HG03064 (cell line): Measurements from ENCODE around the gene CLP1.

Source experiments
- ATAC-seq: cut with Tn5 transposase; IDR thresholded peaks from one replicate; pipeline ENCODE4 v1.9.1; 2021; ENCODE audit warnings: low read depth; ENCODE audit not compliant: unreplicated experiment

The CLP1 gene

DNA sequence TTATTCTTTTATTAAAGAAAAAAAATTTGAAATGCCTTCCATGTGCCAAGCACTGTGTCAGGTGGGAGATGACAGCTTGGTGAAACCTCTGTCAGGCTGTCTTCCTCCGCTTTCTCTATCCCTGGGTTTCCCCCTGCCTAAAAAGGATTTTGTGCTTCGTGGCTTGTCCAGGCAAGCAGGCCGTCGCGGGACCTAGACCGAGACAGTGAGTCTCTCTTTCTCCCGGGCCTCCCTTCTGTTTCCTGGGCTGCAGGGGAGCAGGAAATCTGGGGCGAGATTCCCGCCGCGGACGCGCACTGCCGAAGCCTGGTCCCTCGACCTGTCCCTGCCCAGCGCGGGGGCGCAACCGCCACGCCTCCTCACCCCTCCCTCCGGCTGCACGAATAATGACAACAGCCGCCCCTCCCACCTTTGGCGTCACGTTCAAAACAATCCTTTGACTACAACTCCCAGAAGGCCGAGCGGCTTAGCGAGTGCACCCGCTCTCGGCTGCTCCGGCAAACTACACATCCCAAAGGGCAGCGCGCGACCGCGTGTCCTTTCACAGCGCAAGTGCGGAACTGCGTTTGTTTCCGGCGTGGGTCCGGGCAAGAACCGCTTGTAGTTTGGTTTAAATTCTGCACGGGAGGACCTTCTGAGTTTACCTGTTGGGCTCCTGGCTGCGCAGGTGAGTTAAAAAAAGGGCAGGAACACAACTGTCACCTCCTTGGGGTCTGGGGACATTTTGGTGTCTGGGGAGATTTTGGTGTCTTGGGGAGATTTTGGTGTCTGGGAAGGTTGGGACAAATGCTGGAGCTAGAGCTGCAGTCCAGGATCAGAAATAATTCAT, at the start of gene CLP1:
Gene CLP1 (plus strand): TSS at position 569 of the 829 bp plus-strand sequence. CDS start 1,715 bp downstream, outside the sequence.
- ATAC-seq = peak; percentile 97

DNA sequence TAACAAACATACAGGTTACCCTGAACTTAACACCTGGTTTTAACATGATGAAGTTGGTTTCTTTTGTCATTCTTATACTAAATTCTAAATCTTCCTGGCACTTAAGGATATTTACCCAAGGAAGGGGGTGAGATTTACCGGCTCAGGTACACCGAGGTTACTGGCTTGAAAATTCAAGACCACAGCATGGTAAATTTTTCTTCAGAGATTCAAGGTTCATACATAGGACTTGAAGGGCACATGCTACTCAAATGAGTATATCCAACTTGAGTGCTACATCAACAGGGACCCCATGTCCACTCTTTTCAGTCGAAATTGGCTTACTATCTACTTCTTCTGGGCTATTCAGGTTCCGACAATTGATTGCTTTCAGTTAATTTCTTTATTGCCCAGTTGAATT, 47.4 kb upstream of the CLP1 start:
- no peak for ATAC-seq

DNA sequence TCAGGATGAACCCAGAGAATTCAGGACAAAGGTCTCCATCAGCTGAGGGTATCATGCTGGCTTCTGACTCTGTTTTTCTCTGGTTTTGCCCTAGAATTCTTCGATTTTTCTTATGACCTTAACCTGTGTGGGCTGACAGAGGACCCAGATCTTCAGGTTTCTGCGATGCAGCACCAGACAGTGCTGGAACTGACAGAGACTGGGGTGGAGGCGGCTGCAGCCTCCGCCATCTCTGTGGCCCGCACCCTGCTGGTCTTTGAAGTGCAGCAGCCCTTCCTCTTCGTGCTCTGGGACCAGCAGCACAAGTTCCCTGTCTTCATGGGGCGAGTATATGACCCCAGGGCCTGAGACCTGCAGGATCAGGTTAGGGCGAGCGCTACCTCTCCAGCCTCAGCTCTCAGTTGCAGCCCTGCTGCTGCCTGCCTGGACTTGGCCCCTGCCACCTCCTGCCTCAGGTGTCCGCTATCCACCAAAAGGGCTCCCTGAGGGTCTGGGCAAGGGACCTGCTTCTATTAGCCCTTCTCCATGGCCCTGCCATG, 43.3 kb upstream of the CLP1 start:
- no peak for ATAC-seq

DNA sequence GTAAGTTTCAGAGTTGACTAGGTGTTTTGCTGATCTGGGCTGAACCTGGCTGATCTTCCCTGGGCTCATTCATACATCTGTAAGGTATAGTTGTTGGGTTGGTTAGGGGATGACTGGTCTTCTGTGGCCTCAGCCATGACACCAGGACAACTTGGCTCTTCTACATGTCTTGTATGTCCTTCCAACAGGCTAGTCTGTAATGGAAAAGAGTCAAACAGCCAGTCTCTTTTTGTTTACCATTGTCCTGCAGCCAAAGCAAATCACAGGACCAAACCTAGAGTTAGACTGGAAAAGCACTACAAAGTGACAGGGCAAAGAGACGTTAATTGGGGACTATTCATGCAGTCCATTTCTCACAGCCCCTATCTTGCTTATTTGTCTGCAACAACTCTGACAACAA, 42.3 kb upstream of the CLP1 start:
- ATAC-seq = no peak

DNA sequence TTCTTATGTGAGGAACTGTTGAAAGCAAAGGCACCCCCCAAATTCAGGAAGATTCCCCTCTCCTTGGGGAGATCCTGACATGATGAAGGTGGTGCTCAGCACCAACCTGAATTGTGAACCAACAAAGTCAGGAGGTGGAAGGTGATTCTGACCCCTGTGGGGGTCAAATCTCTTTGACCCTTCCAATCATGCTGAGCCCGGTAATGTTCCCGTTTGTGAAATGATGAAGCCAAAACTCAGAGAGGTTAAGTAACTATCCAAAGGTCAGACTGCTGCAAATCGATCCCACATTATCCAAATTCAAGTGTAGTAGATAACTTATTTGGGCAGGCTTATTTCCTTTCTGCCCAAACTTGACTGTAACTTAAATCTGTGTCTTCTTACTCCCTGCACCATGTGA, 41.0 kb upstream of the CLP1 start:
- ATAC-seq = no peak

DNA sequence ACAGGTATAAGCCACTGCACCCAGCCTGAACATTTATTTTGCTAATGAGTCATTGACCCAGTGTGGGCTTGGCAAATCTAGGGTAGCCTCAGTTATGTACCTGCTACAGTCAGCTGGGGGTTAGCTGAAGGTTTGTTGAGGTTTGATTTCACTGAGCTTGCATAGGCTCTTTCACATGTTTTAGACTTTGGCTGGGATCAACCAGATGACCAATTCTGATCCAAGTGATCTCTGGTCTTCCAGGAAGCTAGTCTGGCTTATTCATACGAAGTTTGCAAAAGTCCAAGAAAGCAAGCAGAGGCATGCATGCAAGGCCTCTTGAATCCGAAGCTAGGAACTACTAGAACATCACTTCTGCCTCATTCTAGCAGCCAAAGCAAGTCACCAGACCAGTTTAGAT, 39.1 kb upstream of the CLP1 start:
- no peak for ATAC-seq

DNA sequence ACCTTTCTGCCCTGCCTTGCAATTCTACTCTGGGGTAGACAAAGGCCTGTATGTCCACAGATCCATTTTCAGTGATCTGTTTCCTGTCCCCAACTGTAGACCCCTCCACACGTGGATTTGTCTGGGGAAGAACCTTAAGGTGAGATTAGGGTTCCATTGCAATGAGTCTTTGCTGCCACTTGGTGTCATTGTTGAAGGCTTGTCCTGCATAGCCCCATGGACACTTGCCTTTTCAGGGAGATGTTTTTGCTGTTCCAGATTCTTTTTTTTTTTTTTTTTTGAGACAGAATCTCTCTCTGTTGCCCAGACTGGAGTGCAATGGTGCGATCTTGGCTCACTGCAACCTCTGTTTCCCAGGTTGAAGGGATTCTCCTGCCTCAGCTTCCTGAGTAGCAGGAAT, 38.2 kb upstream of the CLP1 start:
- ATAC-seq = no peak

DNA sequence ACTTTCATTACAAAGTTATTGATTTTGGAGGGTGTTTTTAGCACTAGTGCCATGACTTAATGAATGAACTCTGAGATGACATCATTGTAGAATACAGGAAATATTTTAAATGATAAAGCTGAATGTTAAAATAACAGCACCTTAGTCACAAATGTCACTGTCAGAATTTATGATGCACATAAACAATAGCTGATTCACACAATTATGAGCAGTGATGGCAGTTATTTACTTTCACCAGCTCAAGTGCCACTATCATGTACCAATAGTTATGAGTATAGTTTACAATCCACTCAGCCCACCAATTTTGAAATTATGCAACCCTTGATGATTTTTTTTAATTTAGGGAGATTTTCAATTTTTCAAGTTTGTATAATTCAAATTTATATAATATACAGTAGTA, 37.1 kb upstream of the CLP1 start:
- ATAC-seq = no peak

DNA sequence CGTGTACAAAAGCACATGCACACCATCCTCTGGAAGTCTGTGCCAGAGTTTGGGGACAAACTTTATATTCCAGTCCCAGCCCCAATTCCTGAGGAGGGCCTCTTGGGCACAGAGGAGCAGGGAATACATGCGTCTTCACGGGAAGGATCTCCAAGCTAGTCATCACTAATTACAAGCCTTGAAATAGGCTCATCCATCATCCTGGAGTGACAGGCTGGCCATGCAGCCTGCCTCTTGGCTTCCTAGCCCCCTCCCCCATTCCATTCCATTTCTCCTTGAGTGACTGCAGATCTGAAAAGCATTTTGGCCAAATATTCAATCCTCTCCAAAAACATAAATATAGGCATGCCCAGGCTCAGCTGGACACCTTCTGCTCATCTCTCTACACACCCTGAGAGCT, 35.3 kb upstream of the CLP1 start:
- no peak for ATAC-seq

DNA sequence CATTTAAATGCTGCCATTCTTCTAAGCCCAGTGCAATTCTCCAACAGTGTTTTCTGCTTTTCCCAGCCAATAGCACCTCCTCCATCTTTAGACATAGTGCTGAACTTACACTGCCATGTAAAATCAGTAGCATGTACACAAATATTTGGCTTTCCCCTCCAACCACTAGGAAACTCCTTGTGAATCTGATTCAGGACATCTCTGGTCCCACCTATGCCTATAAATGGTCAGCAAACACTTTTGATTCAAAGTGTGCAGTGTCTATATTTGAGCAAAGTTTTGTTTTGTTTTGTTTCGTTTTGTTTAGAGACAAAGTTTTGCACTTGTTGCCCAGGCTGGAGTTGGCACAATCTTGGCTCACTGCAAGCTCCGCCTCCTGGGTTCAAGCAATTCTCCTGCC, 32.7 kb upstream of the CLP1 start:
- no peak for ATAC-seq

DNA sequence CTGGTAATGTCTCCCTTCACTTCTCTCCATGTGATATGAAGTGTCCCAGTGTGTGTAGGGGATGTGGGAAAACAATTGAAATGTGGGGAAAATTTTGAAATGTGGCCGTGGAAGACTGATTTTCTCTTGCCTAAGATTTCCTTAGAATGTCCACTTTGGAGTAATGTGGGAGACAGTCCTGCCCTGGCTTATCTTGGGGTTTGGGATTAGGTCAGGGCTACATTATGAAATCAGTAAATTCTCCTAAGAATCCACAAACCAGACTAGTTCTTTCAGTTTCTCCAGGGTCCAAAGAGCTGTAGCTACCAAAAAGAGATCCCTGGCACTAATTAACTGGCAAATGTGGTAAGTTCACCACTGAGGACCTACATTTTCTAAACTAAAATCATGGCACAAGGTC, 30.7 kb upstream of the CLP1 start:
- ATAC-seq = no peak

DNA sequence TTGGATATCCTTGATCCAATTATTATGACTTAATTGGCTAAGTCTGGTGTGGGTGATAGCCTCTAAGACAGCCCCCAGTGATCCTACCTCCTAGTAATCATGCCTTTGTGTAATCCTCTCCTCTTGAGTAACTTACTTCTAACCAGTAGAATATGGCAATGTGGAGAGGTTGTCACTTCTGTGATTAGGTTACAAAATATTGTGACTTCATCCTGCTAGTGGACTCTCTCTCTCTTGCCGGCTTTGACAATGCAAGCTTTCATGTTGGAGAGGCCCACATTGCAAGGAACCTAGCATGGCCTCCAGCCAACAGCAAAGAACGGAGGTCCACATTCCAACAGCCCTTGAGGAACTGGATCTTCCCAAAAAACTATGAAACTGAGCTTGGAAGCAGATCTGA, 27.4 kb upstream of the CLP1 start:
- no peak for ATAC-seq

DNA sequence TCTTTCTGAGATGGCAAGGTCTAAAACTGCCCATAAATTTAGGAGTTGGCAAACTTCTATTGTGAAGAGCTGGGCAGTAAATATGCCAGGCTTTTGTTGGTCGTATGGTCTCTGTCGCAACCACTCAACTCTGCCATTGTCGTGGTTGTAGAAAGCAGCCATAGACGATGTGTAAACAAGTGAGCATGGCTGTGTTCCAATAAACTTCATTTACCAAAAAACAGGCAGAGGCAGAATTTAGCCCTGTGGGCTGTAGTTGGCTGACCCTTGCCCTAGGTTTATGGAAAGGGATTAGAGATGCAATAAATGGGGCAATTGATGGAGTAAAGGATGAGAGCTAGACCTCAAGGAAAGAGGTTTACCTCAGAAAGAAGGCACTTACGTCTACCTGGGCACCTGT, 25.4 kb upstream of the CLP1 start:
- no peak for ATAC-seq

DNA sequence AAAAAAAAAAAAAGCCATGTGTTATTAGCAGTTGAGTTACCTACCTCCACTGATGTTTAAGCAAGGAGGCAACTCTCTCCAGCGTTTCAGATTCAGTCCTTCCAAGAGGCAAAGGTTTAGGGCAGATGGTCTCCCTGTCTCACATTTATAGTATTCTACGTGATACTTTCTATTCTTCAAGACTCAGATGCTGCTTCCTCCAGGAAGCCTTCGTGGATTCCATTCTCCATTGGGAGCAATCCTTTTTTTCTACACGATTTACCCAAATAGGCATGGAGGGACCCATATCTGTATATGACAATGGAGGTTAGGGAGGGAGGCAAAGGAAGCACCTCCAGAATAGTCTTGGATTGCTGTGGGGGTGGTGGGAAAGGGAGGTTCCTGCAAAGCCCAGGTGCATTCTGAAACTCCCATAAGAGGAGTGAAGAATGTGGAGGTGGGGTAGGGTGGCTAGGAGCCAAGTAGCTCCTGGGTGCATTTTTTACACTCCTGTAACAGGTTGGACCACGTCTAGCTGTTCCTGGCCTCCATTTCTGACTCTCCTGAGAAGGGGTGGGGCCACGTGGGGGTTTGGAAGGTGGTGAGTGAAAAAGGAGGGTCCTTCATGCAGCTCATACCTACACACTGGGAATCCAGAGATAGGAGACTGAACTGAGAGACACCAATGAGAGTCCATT, 24.0 kb upstream of the CLP1 start:
- no peak for ATAC-seq

DNA sequence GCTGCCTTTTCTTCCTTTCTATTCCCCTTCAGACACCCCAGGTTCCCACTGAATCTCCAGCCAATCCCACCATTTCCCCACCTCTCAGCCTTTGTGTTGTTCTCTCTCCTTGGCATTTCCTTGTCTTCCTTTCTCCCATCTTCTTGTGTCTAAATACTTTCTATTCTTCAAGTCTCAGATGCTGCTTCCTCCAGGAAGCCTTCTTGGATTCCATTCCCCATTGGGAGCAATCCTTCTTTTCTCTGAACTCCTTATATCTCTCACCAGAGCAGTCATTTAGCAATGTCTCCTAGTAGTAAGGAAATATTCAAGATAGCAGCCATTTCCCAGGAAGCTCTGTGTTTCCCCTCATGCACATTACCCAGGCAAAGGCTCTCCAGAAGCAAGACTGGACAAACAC, 23.3 kb upstream of the CLP1 start:
- no peak for ATAC-seq

DNA sequence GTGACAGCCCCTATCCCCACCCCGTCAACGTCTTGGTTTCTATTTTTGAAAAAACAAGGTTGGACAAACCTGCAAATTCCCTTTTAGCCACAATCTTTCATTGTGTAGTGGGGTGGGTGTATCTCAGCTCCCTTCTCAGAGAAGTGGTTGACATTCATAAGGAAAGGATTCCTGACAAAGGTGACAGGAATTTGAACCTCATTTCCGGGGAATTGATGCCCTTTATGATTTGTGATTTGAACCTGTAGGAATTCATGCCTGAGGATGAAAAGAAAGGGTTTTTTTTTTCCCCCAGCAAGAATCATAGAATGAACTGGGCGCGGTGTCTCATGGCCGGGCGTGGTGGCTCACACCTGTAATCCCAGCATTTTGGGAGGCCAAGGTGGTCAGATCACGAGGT, 22.3 kb upstream of the CLP1 start:
- ATAC-seq = no peak

DNA sequence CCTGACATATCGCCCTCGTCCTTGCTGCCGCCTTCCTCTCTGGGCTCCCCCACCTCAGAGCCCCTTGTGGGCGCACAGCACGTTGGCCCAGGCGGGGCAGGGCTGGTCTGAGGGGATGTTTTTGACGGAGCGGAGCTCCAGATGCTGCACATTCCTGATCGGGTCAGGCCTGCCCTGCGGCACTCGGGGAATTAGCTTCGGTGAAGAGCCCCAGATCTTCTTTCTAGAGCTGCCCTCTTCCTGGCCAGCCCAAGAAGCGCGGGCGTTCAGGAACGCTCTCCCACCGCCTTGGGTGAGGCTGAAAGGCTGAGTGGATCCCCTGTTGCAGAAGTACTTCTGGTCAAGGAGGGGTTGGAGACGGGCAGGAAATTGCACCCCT, 19.9 kb upstream of the CLP1 start:
- ATAC-seq = no peak

DNA sequence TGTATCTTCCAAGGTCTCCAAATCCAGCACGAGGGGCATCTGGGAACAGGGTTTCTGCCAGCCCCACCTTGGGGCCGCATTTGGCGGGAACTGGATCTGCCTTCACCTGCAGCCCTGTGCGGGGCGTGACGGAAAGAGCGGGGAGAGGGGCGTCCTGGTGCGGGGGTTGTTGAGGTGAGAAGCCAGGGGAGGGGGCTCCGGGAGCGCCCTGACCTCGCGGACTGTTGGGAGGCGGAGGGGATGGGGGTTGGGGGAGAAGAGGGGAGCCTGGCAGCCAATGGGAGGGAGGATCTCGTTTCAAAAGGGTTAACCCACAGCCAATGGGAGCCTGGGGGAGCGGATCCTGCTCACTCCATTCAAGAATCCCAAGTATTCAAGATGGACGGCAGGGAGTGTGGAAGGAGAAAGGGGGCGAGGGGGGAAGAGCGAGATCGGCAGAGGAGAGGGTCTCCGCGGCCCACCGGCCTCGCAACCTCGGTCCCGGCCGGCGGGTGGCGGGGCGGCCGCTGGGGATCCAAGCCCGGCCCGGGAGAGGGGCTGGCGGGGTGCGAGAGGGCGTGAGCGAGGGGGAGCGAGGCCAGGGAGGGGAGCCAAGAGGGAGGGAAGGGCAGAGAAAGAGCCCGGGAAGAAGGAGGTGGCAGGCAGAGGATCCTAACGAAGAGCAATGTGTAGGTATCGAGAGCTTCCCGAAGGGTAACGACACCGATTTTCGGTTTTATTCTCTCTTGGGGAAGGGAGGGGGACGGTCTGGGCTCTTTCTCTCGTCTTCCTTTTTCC, 19.4 kb upstream of the CLP1 start:
- ATAC-seq = no peak

DNA sequence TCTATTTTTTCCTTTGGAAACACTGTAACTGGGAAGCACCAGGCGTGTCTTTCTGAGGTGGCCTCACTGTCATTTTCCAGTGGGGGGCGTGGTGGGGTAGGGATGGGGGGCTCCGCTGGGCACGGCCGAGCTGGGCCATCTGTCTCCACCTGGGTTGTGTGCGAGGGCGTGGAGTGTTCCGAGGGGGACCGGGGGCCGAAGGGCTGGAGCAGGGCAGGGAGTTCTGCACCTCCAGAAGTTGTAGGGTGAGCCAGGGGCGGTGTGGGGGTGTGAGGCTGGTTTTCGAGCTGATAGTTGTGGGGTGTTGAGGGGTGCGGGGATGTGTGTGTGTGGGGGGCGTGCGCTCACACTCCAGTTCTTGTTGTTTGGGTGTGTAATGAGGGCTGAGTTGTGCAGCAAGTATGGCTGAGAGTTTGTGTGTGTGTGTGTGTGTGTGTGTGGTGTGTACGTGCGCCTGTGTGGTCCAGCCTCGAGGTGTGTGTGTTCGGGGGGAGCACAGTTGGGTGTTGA, 18.7 kb upstream of the CLP1 start:
- no peak for ATAC-seq

DNA sequence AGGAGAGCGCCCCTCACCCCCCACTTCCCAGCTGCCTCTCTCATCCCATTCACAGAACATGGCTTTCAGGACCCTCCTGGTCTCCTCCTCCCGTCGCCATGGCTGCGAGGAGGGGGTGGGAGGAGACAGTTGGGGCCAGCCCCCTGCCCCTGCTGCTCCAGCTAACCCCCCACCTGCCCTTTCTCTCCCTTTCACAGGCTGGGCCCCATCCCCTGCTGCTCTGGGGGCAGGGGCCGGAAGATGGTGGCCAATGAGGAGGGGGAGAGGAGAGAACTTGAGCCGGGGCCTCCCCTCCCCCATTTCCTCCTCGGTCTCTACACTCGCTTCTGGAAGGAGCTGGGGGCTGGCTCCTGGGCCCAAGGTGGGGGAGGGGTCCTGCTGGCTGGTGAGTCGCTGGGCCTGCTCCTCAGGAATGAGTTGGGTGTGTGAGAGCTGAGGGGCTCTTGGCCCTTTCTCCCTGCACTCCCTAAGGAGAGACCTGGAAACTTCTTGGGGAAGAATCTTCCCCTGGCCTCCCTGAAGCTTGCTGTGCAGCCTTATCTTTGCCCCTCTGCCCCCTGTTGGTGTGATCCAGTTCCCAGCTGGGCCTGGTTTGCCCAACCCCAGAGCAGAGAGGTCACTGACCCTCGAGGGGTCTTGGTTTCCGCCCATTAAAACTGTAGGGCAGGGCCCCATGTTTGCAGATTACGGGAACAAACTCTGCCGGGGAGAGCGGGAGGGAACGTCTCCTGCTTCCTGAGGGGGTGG, 18.1 kb upstream of the CLP1 start:
- ATAC-seq = no peak
